Heart right ventricle (tissue), 16 donors: ENCODE data around the gene PPP1R14C. TPM values are rescaled to one million over a fixed set of nuclear protein-coding genes. Genes with fewer than 3 reads are reported as not detected.
A peak's percentile ranks its signal among the peaks of the same experiment; 100 is the strongest.

Experiments
- ATAC-seq, 8 donors: fragments of 200-7000 bp; cut with Tn5 transposase; one replicate each; pipeline ENCODE4 v1.9.1; 2020; ENCODE audit warnings: mild to moderate bottlenecking in 8 of 8, moderate library complexity in 8 of 8, moderate number of reproducible peaks in 1 of 8
- DNase-seq, 2 donors: peaks; one replicate each; pipeline ENCODE4 v3.0.0-alpha.2; 2020
- H3K27ac ChIP-seq, 10 donors: fragments of 200-600 bp; sonication (generic) in 2 of 10; one replicate each; pipeline versions ENCODE4 v1.5.0 to v1.8.0; 2020 to 2022; ENCODE audit warnings: mild to moderate bottlenecking in 3 of 10
- H3K27me3 ChIP-seq, 7 donors: fragments of 200-600 bp; one replicate each; pipeline ENCODE4 v1.8.0; 2021 to 2022; ENCODE audit warnings: mild to moderate bottlenecking in 2 of 7
- H3K36me3 ChIP-seq, 9 donors: fragments of 200-600 bp; sonication (generic) in 1 of 9; one replicate each; pipeline versions ENCODE4 v1.5.0 to v1.8.0; 2020 to 2022; ENCODE audit warnings: mild to moderate bottlenecking in 2 of 9
- H3K4me1 ChIP-seq, 9 donors: fragments of 200-600 bp; sonication (generic) in 1 of 9; one replicate each; pipeline versions ENCODE4 v1.5.0 to v1.8.0; 2020 to 2022; ENCODE audit warnings: mild to moderate bottlenecking in 4 of 9
- H3K4me3 ChIP-seq, 10 donors: fragments of 200-600 bp; sonication (generic) in 2 of 10; one replicate each; pipeline versions ENCODE4 v1.5.0 to v1.8.0; 2020 to 2022; ENCODE audit warnings: mild to moderate bottlenecking in 7 of 10, moderate library complexity in 2 of 10
- H3K9me3 ChIP-seq, 11 donors: fragments of 200-600 bp in 10 of 11; sonication (generic) in 2 of 11; one replicate each; pipeline versions ENCODE4 v1.5.0 to v1.8.0; 2013 to 2022; ENCODE audit warnings: mild to moderate bottlenecking in 2 of 11, control low read depth in 1 of 11, moderate library complexity in 1 of 11
- CTCF ChIP-seq, 9 donors: fragments of 200-600 bp; sonication (generic) in 2 of 9; IDR thresholded peaks; one replicate each; pipeline versions ENCODE4 v1.5.0 to v1.8.0; 2021 to 2022; ENCODE audit warnings: antibody characterized with exemption in 9 of 9, mild to moderate bottlenecking in 5 of 9, moderate library complexity in 1 of 9
- WGBS, 2 donors: extraction: QIAGEN DNeasy Blood & Tissue Kit; methylation state at CpG; one replicate each; pipeline ENCODE4 v1.1.7; 2013; ENCODE audit warnings: inconsistent platforms in 1 of 2; 5-methylcytosine and 5-hydroxymethylcytosine counted together
- intact Hi-C, 10 donors: fragments of 100-400 bp; cut with DNase I; formaldehyde crosslinking; loops; one replicate each; pipeline versions ENCODE4 v1.11.1 to v1.14.2; 2022
- polyA plus RNA-seq, 2 donors: library from polyadenylated mRNA; stranded (reverse); fragments of 200-250 nt; gene quantifications; one replicate each; pipeline ENCODE4 v1.2.3, GENCODE V29; 2013
- total RNA-seq, 10 donors: library from RNA; stranded (reverse); fragmentation: NEBNext Ultra II Directional in 3 of 10; extraction: Animal tissue kit (Norgen Biotek cat#: 25700) in 3 of 10; gene quantifications; one replicate each; pipeline versions ENCODE4 v1.2.1 to v1.2.4, GENCODE V29; 2021 to 2023
- donor health status: Arrhythmogenic right ventricular cardiomyopathy.
- donor health status: ischemic (EF 13 %, LVEDD 7.1; RV severe dilation, severe dysfunction).
- donor health status: healthy with polysubstance abuse.
- donor health status: DM: no; HTN: yes; CAD: no.
- donor health status: DM: no; HTN: no; CAD: no.
- donor health status: ischemic (EF 25% LVEDD 6.9; RV normal size, moderate dysfunction).
- donor health status: ischemic (EF 25% LVEDD 5.7; RV mildly dilated, moderate dysfunction).
- donor health status: healthy.
- donor health status: DM: yes; HTN: yes; CAD: no.
- donor health status: Ischemic cardiomyopathy.
- donor health status: ischemic (EF 35%, LVEDD 5.7; RV mildly dilated, moderate dysfunction).
- donor health status: nonischemic (EF 11% LVEDD 7.7; RV severe dilation, severe dysfunction).
- donor health status: DM: yes; HTN: yes; CAD: no.
- donor health status: PGD.
- donor health status: ischemic (EF 29% LVEDD 5.4; RV normal size, mild dysfunction).
- donor health status: nonischemic (EF 23%, LVEDD 6.1; RV moderate dilation, normal function).

The PPP1R14C gene
- total and polyA plus RNA-seq, 12 donors, result 22.6 to 145 (median 92.1) TPM

GRCh38 chr6:150175586-150176151 lies 32.8 kb downstream of the PPP1R14C start:
- WGBS, 2 donors, result 64 to 79% methylated on average over 4 of the region's 4 CpGs
- intact Hi-C loops, result loop anchor here in 2 of 10 donors (2.0 to 5.0 kb wide), 3 partner anchors 31 to 62 kb away; partner anchors contain the start of gene PPP1R14C (in 1 of the 2)
- H3K27ac ChIP-seq, result peak overlapping the region; percentile 69 to 96 (median 86)

GRCh38 chr6:150176152-150176551 lies 33.3 kb downstream of the PPP1R14C start:
- intact Hi-C loops, result loop anchor here in 2 of 10 donors (2.0 to 5.0 kb wide), 3 partner anchors 31 to 61 kb away; partner anchors contain the start of gene PPP1R14C (in 1 of the 2)
- peak overlapping the region; percentile 69 to 96 (median 86) for H3K27ac ChIP-seq
- DNase-seq (peak; percentile 49 to 59), ATAC-seq (peak; percentile 40 to 73 (median 58))
- WGBS, 2 donors, result 38 to 53% methylated on average over 8 of the region's 8 CpGs
- no peaks in the 10 kb centered on the region for H3K27me3 ChIP-seq
- no peaks in the 10 kb centered on the region for H3K36me3 ChIP-seq
- no peaks in the 10 kb centered on the region for H3K9me3 ChIP-seq
- no peak for TF ChIP-seq CTCF (IDR thresholded peaks at IDR 0.05)
- H3K4me3 ChIP-seq, result peak overlapping the region in 1 of 10 donors; percentile 18
- H3K4me1 ChIP-seq, result peaks cover 0 to 68% (median 19%) of the 10 kb centered on the region in 9 donors

More at GRCh38 chr6:150175586-150176151, 32.8 kb downstream of the PPP1R14C start:
- no peak for TF ChIP-seq CTCF (IDR thresholded peaks at IDR 0.05)
- ATAC-seq (peak in 2 of 8 donors; percentile 3 to 4), DNase-seq (no peak)
- Histone ChIP-seq H3K36me3 (no peaks in the 10 kb centered on the region), H3K27me3 (no peaks in the 10 kb centered on the region), H3K4me1 (peaks cover 0 to 63% (median 16%) of the 10 kb centered on the region in 9 donors), H3K9me3 (no peaks in the 10 kb centered on the region), H3K4me3 (peak overlapping the region in 1 of 10 donors; percentile 18)

GRCh38 chr6:150176659-150177058 lies 33.8 kb downstream of the PPP1R14C start:
- ATAC-seq (peak in 6 of 8 donors; percentile 14 to 44 (median 32)), DNase-seq (no peak)
- Histone ChIP-seq H3K9me3 (no peaks in the 10 kb centered on the region), H3K4me3 (peak overlapping the region in 2 of 10 donors; percentile 15 to 18), H3K36me3 (no peaks in the 10 kb centered on the region), H3K27me3 (no peaks in the 10 kb centered on the region), H3K4me1 (peaks cover 0 to 71% (median 19%) of the 10 kb centered on the region in 9 donors), H3K27ac (peak overlapping the region; percentile 69 to 96 (median 86))
- intact Hi-C loops, result loop anchor here in 2 of 10 donors (2.0 to 5.0 kb wide), 3 partner anchors 32 to 61 kb away; partner anchors contain the start of gene PPP1R14C (in 1 of the 2)
- no peak for TF ChIP-seq CTCF (IDR thresholded peaks at IDR 0.05)
- 36 to 59% methylated on average over 8 of the region's 8 CpGs for WGBS, 2 donors

GRCh38 chr6:150177259-150177951 lies 34.6 kb downstream of the PPP1R14C start:
- Histone ChIP-seq H3K4me1 (peaks cover 0 to 71% (median 20%) of the 10 kb centered on the region in 9 donors), H3K4me3 (no peak overlapping the region), H3K9me3 (no peaks in the 10 kb centered on the region), H3K27me3 (no peaks in the 10 kb centered on the region), H3K36me3 (no peaks in the 10 kb centered on the region), H3K27ac (peak overlapping the region; percentile 75 to 96 (median 86))
- no peak for TF ChIP-seq CTCF (IDR thresholded peaks at IDR 0.05)
- intact Hi-C loops, result loop anchor here in 2 of 10 donors (2.0 to 5.0 kb wide), 3 partner anchors 33 to 60 kb away; partner anchors contain the start of gene PPP1R14C (in 1 of the 2)
- ATAC-seq, result peak; percentile 65 to 86 (median 78)
- DNase-seq, result peak in 1 of 2 donors; percentile 52
- WGBS, 2 donors, result 51 to 65% methylated on average over 11 of the region's 11 CpGs
